Esophagus squamous epithelium (tissue), 4 donors: ENCODE data around the gene SMAD5.

Experiments
- POLR2A ChIP-seq, 4 donors: fragments of 450-650 bp; IDR thresholded peaks; one replicate each; pipeline ENCODE4 v1.6.1; 2017; ENCODE audit warnings: antibody characterized with exemption in 4 of 4, mild to moderate bottlenecking in 4 of 4, moderate library complexity in 3 of 4
- TF ChIP-seq, protein P1 (sequence below), 6 experiments: fragments of 450-650 bp in 4 of 6; fragments of 200-600 bp in 2 of 6; sonication (generic) in 2 of 6; IDR thresholded peaks; one replicate each; pipeline ENCODE4 v1.5.1; 2016 to 2019; ENCODE audit warnings: antibody characterized with exemption in 6 of 6, mild to moderate bottlenecking in 4 of 6, moderate library complexity in 4 of 6

DNA sequence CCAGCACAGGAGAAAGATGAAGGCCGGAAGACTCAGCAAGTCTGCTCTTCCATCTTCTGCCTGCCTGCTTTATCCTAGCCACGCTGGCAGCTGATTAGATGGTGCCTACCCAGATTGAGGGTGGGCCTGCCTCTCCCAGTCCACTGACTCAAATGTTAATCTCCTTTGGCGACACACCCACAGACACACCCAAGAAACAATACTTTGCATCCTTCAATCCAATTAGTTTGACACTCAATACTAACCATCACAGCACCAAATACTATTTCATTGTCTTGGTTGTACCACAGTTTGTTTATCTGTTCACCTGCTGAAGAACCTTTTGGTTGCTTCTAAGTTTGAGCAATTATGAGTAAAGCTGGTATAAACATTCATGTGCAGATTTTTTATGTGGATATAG, 36.6 kb downstream of the SMAD5 start:
- TF ChIP-seq, protein P1, sequence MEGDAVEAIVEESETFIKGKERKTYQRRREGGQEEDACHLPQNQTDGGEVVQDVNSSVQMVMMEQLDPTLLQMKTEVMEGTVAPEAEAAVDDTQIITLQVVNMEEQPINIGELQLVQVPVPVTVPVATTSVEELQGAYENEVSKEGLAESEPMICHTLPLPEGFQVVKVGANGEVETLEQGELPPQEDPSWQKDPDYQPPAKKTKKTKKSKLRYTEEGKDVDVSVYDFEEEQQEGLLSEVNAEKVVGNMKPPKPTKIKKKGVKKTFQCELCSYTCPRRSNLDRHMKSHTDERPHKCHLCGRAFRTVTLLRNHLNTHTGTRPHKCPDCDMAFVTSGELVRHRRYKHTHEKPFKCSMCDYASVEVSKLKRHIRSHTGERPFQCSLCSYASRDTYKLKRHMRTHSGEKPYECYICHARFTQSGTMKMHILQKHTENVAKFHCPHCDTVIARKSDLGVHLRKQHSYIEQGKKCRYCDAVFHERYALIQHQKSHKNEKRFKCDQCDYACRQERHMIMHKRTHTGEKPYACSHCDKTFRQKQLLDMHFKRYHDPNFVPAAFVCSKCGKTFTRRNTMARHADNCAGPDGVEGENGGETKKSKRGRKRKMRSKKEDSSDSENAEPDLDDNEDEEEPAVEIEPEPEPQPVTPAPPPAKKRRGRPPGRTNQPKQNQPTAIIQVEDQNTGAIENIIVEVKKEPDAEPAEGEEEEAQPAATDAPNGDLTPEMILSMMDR (IDR thresholded peaks at IDR 0.05): no peak
- TF ChIP-seq POLR2A (IDR thresholded peaks at IDR 0.05): no peak
